Measurements from ENCODE around the gene FBXL13.

Gene FBXL13

GRCh38 chr7:102935450-102936115, 139.0 kb downstream of the FBXL13 start:
- H3K4me1 Mint-ChIP-seq (ENCODE audit: low read depth), result no peaks in the 10 kb centered on the region
- no peak for DNase-seq
- H3K9me3 Mint-ChIP-seq, result no peaks in the 10 kb centered on the region
- no peak overlapping the region for H3K27ac Mint-ChIP-seq
- H3K36me3 Mint-ChIP-seq (ENCODE audit: low read depth), result no peaks in the 10 kb centered on the region
- H3K27me3 Mint-ChIP-seq, result no peaks in the 10 kb centered on the region
- H3K4me3 Mint-ChIP-seq, result no peak overlapping the region

DNA sequence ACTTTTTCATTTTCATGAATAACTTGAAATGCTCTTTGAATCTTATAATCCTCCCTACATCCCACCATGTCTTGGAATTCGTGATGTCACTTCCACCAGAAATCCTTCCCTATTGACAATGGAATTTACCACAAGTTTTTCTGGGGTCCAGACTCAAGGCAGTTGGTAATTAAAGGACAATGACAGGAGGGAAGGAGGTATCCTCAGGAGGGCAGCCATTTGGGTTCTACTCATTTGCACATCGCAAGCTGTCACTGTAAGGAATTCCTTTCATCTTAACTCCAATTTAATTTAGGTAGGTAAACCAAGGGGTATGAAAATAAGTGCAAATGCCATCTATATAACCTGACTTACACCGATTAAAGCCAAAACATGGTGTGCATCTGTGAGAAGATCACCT, 139.9 kb downstream of the FBXL13 start:
- Mint-ChIP-seq H3K9me3 (no peaks in the 10 kb centered on the region), H3K36me3 (ENCODE audit: low read depth) (no peaks in the 10 kb centered on the region), H3K4me1 (ENCODE audit: low read depth) (no peaks in the 10 kb centered on the region), H3K27ac (no peak overlapping the region), H3K4me3 (no peak overlapping the region), H3K27me3 (no peaks in the 10 kb centered on the region)
- DNase-seq, result no peak

- Mint-ChIP-seq H3K36me3 (ENCODE audit: low read depth) (no peaks in the 10 kb centered on the region), H3K9me3 (no peaks in the 10 kb centered on the region), H3K27me3 (no peaks in the 10 kb centered on the region), H3K27ac (no peak overlapping the region), H3K4me1 (ENCODE audit: low read depth) (no peaks in the 10 kb centered on the region), H3K4me3 (no peak overlapping the region)
- DNase-seq, result no peak
These were observed 140.4 kb downstream of the FBXL13 start for GRCh38 chr7:102934239-102934638.

DNA sequence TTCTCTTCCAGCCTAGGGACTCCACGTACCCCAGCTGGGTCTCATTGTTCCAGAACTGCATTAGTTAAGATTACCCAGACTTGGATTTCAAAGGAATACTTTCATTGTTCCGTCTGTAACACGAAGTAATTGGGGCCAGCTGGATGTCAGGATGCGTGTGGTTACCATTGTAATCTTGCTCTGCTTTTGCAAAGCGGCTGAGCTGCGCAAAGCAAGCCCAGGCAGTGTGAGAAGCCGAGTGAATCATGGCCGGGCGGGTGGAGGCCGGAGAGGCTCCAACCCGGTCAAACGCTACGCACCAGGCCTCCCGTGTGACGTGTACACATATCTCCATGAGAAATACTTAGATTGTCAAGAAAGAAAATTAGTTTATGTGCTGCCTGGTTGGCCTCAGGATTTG, 140.8 kb downstream of the FBXL13 start:
- no peaks in the 10 kb centered on the region for H3K27me3 Mint-ChIP-seq
- no peaks in the 10 kb centered on the region for H3K4me1 Mint-ChIP-seq (ENCODE audit: low read depth)
- H3K4me3 Mint-ChIP-seq, result no peak overlapping the region
- H3K27ac Mint-ChIP-seq, result no peak overlapping the region
- H3K36me3 Mint-ChIP-seq (ENCODE audit: low read depth), result no peaks in the 10 kb centered on the region
- no peaks in the 10 kb centered on the region for H3K9me3 Mint-ChIP-seq
- DNase-seq, result no peak

DNA sequence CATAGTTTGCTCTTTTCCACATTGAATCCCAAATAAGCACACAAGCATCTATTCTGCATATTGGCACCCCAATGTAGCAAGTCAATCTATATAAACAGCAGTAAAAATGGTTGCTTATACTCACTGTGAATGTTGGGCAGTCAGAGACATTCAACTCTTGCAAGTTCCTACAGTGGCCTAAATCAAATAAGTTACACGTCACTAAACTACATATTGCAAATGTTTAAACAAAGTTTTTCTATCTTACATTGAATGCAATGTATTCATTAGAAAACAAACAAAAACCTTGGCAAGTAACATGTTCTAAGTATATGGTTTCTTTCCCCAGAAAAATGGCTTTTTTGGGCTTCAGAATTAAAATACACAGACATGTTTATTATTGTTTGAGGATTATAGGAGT, 142.8 kb downstream of the FBXL13 start:
- no peak for DNase-seq
- no peaks in the 10 kb centered on the region for H3K36me3 Mint-ChIP-seq (ENCODE audit: low read depth)
- no peak overlapping the region for H3K4me3 Mint-ChIP-seq
- H3K27me3 Mint-ChIP-seq, result no peaks in the 10 kb centered on the region
- no peak overlapping the region for H3K27ac Mint-ChIP-seq
- no peaks in the 10 kb centered on the region for H3K4me1 Mint-ChIP-seq (ENCODE audit: low read depth)
- H3K9me3 Mint-ChIP-seq, result no peaks in the 10 kb centered on the region

- no peak overlapping the region for H3K27ac Mint-ChIP-seq
- DNase-seq, result no peak
- no peaks in the 10 kb centered on the region for H3K4me1 Mint-ChIP-seq (ENCODE audit: low read depth)
- no peaks in the 10 kb centered on the region for H3K36me3 Mint-ChIP-seq (ENCODE audit: low read depth)
- H3K27me3 Mint-ChIP-seq, result no peaks in the 10 kb centered on the region
- H3K9me3 Mint-ChIP-seq, result no peaks in the 10 kb centered on the region
- no peak overlapping the region for H3K4me3 Mint-ChIP-seq
These were observed 147.2 kb downstream of the FBXL13 start for GRCh38 chr7:102927312-102927933.

DNA sequence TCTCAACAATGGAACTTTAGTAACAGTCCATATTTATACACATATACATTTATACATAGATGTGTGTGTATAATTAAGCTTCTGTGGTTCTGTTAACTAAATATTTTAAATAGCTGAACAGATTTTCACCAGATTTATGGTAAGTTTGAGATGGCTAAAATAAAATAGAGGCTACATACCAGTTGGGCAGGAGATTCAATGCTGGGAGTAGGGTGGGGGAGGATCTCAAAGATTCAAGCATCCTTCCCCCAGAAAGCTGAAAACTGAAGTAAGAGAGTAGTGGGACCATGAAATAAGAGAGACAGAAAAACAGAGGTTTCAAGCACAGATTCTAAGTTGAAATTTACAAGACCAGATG, 147.8 kb downstream of the FBXL13 start:
- no peaks in the 10 kb centered on the region for H3K36me3 Mint-ChIP-seq (ENCODE audit: low read depth)
- no peaks in the 10 kb centered on the region for H3K4me1 Mint-ChIP-seq (ENCODE audit: low read depth)
- no peak overlapping the region for H3K4me3 Mint-ChIP-seq
- no peaks in the 10 kb centered on the region for H3K9me3 Mint-ChIP-seq
- DNase-seq, result no peak
- H3K27ac Mint-ChIP-seq, result no peak overlapping the region
- no peaks in the 10 kb centered on the region for H3K27me3 Mint-ChIP-seq

DNA sequence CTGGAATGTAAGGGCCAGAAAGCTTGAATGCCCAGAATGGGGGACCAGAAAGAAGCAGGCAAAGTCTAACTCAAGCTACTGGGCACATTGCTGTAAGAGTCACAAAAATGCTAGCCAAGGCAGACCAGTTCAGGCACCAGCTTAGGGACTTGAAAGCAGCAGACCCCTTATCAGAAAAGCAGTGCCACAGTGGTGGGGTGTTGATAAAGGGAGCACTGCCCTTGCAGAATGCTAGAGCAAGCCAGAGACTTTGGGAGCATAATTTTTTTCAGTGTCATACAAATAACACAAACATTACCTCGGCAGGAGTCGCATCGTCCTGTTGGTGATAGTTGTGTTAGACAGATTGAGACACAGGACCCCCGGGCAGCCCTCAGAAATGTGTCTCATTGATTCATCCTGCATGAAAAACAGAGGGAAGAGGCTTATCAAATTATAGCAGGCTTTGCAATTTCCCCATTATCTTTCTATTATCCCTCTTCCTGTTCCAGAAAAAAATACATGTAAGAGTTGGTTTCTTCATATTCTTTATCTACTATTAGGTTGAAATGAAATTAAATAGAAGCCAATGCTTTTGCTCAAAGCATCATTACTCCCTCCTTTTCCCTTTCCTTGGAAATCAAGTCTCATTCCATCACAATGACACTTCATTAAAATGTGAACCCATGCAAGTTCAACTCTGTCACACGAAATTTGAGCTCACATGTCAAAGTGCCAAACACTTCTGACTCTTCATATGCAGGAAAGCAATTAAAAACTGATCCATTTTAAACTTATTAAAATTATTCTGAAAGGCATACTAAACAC, 148.4 kb downstream of the FBXL13 start:
- DNase-seq, result no peak
- Mint-ChIP-seq H3K9me3 (no peaks in the 10 kb centered on the region), H3K4me1 (ENCODE audit: low read depth) (no peaks in the 10 kb centered on the region), H3K4me3 (no peak overlapping the region), H3K27me3 (no peaks in the 10 kb centered on the region), H3K36me3 (ENCODE audit: low read depth) (no peaks in the 10 kb centered on the region), H3K27ac (no peak overlapping the region)

- Mint-ChIP-seq H3K4me3 (no peak overlapping the region), H3K36me3 (ENCODE audit: low read depth) (no peaks in the 10 kb centered on the region), H3K27ac (no peak overlapping the region), H3K4me1 (ENCODE audit: low read depth) (no peaks in the 10 kb centered on the region), H3K9me3 (no peaks in the 10 kb centered on the region), H3K27me3 (no peaks in the 10 kb centered on the region)
- no peak for DNase-seq
These were observed 155.8 kb downstream of the FBXL13 start for GRCh38 chr7:102918845-102919244.

- H3K36me3 Mint-ChIP-seq (ENCODE audit: low read depth), result no peaks in the 10 kb centered on the region
- H3K9me3 Mint-ChIP-seq, result no peaks in the 10 kb centered on the region
- no peaks in the 10 kb centered on the region for H3K27me3 Mint-ChIP-seq
- DNase-seq, result no peak
- H3K4me3 Mint-ChIP-seq, result no peak overlapping the region
- no peaks in the 10 kb centered on the region for H3K4me1 Mint-ChIP-seq (ENCODE audit: low read depth)
- H3K27ac Mint-ChIP-seq, result no peak overlapping the region
These were observed 156.9 kb downstream of the FBXL13 start for GRCh38 chr7:102917436-102918353.

DNA sequence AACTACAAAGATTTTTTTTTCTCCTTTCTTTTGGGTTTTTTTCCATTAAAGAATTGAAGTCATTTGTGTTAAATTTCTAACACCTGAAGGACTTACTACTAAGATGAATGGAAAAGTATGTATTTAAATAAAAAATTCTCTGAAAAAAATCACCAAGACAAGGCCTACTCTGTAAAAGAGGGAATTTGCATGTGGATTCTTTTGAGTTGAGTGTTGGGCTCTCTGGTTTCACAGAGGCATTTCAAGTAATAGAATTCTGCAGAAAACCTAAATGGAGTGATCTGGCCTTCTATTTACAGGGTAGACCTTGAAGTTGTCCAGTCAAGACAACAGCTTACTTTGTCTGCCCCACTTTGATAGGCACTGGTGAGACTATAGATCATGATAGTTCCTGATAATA, 157.7 kb downstream of the FBXL13 start:
- H3K4me1 Mint-ChIP-seq (ENCODE audit: low read depth), result no peaks in the 10 kb centered on the region
- DNase-seq, result no peak
- no peaks in the 10 kb centered on the region for H3K27me3 Mint-ChIP-seq
- no peak overlapping the region for H3K4me3 Mint-ChIP-seq
- H3K9me3 Mint-ChIP-seq, result no peaks in the 10 kb centered on the region
- no peak overlapping the region for H3K27ac Mint-ChIP-seq
- H3K36me3 Mint-ChIP-seq (ENCODE audit: low read depth), result no peaks in the 10 kb centered on the region

DNA sequence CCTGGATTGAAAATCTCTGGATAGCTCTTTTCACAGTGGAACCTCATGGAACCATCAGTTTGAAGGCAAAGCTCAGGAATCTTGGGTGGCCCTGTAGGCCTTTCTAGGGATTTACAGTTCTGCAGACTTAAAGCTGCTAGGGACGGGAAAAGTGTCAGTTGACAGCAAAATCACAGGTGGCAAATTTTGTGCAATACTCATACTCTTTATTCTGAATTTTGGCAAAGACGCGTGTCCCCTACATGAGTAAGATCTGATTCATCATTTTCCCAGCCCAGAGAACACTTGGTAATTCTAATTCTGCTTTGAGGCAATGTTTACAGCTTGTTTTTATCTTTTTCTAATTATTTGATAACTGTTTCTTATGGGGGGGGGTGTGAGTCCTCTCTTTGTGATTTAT, 158.2 kb downstream of the FBXL13 start:
- H3K27ac Mint-ChIP-seq, result no peak overlapping the region
- H3K36me3 Mint-ChIP-seq (ENCODE audit: low read depth), result no peaks in the 10 kb centered on the region
- no peak for DNase-seq
- no peaks in the 10 kb centered on the region for H3K9me3 Mint-ChIP-seq
- H3K27me3 Mint-ChIP-seq, result no peaks in the 10 kb centered on the region
- H3K4me1 Mint-ChIP-seq (ENCODE audit: low read depth), result no peaks in the 10 kb centered on the region
- H3K4me3 Mint-ChIP-seq, result no peak overlapping the region

- Mint-ChIP-seq H3K4me1 (ENCODE audit: low read depth) (no peaks in the 10 kb centered on the region), H3K27me3 (no peaks in the 10 kb centered on the region), H3K9me3 (no peaks in the 10 kb centered on the region), H3K27ac (no peak overlapping the region), H3K4me3 (no peak overlapping the region), H3K36me3 (ENCODE audit: low read depth) (no peaks in the 10 kb centered on the region)
- no peak for DNase-seq
These were observed 160.0 kb downstream of the FBXL13 start for GRCh38 chr7:102914585-102914984.

DNA sequence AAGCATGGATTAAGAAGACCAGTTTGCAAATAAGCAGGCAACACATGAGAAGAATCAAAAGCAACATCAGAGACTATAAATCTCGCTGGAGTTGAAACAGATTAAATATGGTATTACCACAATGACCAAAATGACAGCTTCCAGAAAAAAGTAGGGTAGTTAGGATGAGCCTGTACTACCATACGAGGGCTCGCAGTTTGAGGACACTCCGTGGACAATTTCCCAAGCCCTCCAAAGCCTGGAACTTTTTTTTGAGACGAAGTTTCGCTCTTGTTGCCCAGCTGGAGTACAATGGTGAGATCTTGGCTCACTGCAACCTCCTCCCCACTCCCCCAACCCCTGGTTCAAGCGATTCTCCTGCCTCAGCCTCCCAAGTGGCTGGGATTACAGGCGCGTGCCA, 160.8 kb downstream of the FBXL13 start:
- no peak for DNase-seq
- H3K27ac Mint-ChIP-seq, result no peak overlapping the region
- H3K9me3 Mint-ChIP-seq, result no peaks in the 10 kb centered on the region
- H3K4me3 Mint-ChIP-seq, result no peak overlapping the region
- no peaks in the 10 kb centered on the region for H3K36me3 Mint-ChIP-seq (ENCODE audit: low read depth)
- H3K27me3 Mint-ChIP-seq, result no peaks in the 10 kb centered on the region
- H3K4me1 Mint-ChIP-seq (ENCODE audit: low read depth), result no peaks in the 10 kb centered on the region
